Left cardiac atrium (tissue), 4 donors: Measurements from ENCODE around the gene PNPLA3. TPM values are rescaled to one million over a fixed set of nuclear protein-coding genes. Genes with fewer than 3 reads are reported as not detected.

Experiments
- ATAC-seq, 2 donors: fragments of 200-7000 bp; cut with Tn5 transposase; one replicate each; pipeline ENCODE4 v1.9.1; 2020; ENCODE audit warnings: mild to moderate bottlenecking in 2 of 2, moderate library complexity in 2 of 2
- DNase-seq: peaks from one replicate; pipeline ENCODE4 v3.0.0-alpha.2; 2020
- intact Hi-C, 2 donors: fragments of 100-400 bp; cut with DNase I; formaldehyde crosslinking; loops; one replicate each; pipeline versions ENCODE4 v1.14.1 to v1.15.1; 2022 to 2023
- long read RNA-seq: library from polyadenylated mRNA; unstranded; transcript quantifications from one replicate; pipeline ENCODE4 v2.0.0, GENCODE V29; 2021
- total RNA-seq, 2 donors: library from RNA; stranded (reverse); fragmentation: NEBNext Ultra II Directional; extraction: Animal tissue kit (Norgen Biotek cat#: 25700); gene quantifications; one replicate each; pipeline ENCODE4 v1.2.1, GENCODE V29; 2021
- donor health status: DM: no; HTN: yes; CAD: no.
- donor health status: DM: no; HTN: yes; CAD: no; lungs with severe emphysema.
- donor health status: DM: yes; HTN: yes; CAD: no.
- donor health status: Dilated cardiomyopathy.

Gene PNPLA3
- 1 to 10 TPM; 1.5 to 5.2 TPM for total RNA-seq
- long read RNA-seq, result 0 reads

- DNase-seq (peak; percentile 93), ATAC-seq (peak; percentile 89 to 97)
- intact Hi-C loops, result no loop called here
Measured at GRCh38 chr22:43923631-43924464, at the start of gene PNPLA3. Gene PNPLA3 (plus strand): TSS chr22:43923805. CDS start chr22:43923912, 107 bp downstream.

GRCh38 chr22:43876866-43877509, 46.6 kb upstream of the PNPLA3 start:
- ATAC-seq (no peak), DNase-seq (no peak)
- intact Hi-C loops, result no loop called here

- intact Hi-C loops, result no loop called here
- no peak for ATAC-seq
- no peak for DNase-seq
Measured at GRCh38 chr22:43878079-43878795, 45.4 kb upstream of the PNPLA3 start.

GRCh38 chr22:43878831-43879550, 44.6 kb upstream of the PNPLA3 start:
- intact Hi-C loops, result no loop called here
- no peak for ATAC-seq
- no peak for DNase-seq

GRCh38 chr22:43879901-43880540, 43.6 kb upstream of the PNPLA3 start:
- intact Hi-C loops, result loop anchor here in 1 of 2 donors (10.0 kb wide), 1 partner anchor 495 kb away; no protein-coding TSS in a partner anchor
- no peak for DNase-seq
- no peak for ATAC-seq

- intact Hi-C loops, result loop anchor here in 1 of 2 donors (10.0 kb wide), 1 partner anchor 496 kb away; no protein-coding TSS in a partner anchor
- no peak for ATAC-seq
- no peak for DNase-seq
Measured at GRCh38 chr22:43880541-43880991, 43.0 kb upstream of the PNPLA3 start.

GRCh38 chr22:43881091-43882061, 42.2 kb upstream of the PNPLA3 start:
- intact Hi-C loops, result loop anchor here in 1 of 2 donors (10.0 kb wide), 1 partner anchor 497 kb away; no protein-coding TSS in a partner anchor
- DNase-seq, result no peak

GRCh38 chr22:43882122-43882767, 41.4 kb upstream of the PNPLA3 start:
- intact Hi-C loops, result loop anchor here in 1 of 2 donors (10.0 kb wide), 1 partner anchor 497 kb away; no protein-coding TSS in a partner anchor
- DNase-seq, result no peak
- no peak for ATAC-seq

More at GRCh38 chr22:43881091-43882061, 42.2 kb upstream of the PNPLA3 start:
- no peak for ATAC-seq

- no peak for DNase-seq
- intact Hi-C loops, result loop anchor here in 1 of 2 donors (10.0 kb wide), 1 partner anchor 498 kb away; no protein-coding TSS in a partner anchor
- peak; percentile 31 to 32 for ATAC-seq
Measured at GRCh38 chr22:43883012-43883661, 40.5 kb upstream of the PNPLA3 start.

- no peak for DNase-seq
Measured at GRCh38 chr22:43883719-43884415, 39.7 kb upstream of the PNPLA3 start.

GRCh38 chr22:43884600-43885318, 38.8 kb upstream of the PNPLA3 start:
- intact Hi-C loops, result loop anchor here in 1 of 2 donors (10.0 kb wide), 1 partner anchor 500 kb away; no protein-coding TSS in a partner anchor
- peak; percentile 71 for DNase-seq
- ATAC-seq, result peak; percentile 48 to 54

More at GRCh38 chr22:43883719-43884415, 39.7 kb upstream of the PNPLA3 start:
- intact Hi-C loops, result loop anchor here in 1 of 2 donors (10.0 kb wide), 1 partner anchor 499 kb away; no protein-coding TSS in a partner anchor
- no peak for ATAC-seq

- DNase-seq (no peak), ATAC-seq (no peak)
- intact Hi-C loops, result loop anchor here in 1 of 2 donors (10.0 kb wide), 1 partner anchor 500 kb away; no protein-coding TSS in a partner anchor
Measured at GRCh38 chr22:43885319-43885671, 38.3 kb upstream of the PNPLA3 start.

- intact Hi-C loops, result loop anchor here in 1 of 2 donors (10.0 kb wide), 1 partner anchor 501 kb away; no protein-coding TSS in a partner anchor
- ATAC-seq (no peak), DNase-seq (no peak)
Measured at GRCh38 chr22:43885786-43886185, 37.8 kb upstream of the PNPLA3 start.

GRCh38 chr22:43886231-43886630, 37.4 kb upstream of the PNPLA3 start:
- ATAC-seq, result no peak
- intact Hi-C loops, result loop anchor here in 1 of 2 donors (10.0 kb wide), 1 partner anchor 501 kb away; no protein-coding TSS in a partner anchor
- DNase-seq, result no peak
